Fibroblast of skin of left biceps (primary cell): ENCODE measurements around the gene SCGB3A1.

Experiments used
- DNase-seq, 2 experiments: peaks; one replicate each; pipeline ENCODE4 v3.0.0-alpha.2; 2013; ENCODE audit warnings: low read depth in 2 of 2

Gene SCGB3A1

GRCh38 chr5:180625791-180626660, 34.7 kb upstream of the SCGB3A1 start:
- DNase-seq: no peak

DNA sequence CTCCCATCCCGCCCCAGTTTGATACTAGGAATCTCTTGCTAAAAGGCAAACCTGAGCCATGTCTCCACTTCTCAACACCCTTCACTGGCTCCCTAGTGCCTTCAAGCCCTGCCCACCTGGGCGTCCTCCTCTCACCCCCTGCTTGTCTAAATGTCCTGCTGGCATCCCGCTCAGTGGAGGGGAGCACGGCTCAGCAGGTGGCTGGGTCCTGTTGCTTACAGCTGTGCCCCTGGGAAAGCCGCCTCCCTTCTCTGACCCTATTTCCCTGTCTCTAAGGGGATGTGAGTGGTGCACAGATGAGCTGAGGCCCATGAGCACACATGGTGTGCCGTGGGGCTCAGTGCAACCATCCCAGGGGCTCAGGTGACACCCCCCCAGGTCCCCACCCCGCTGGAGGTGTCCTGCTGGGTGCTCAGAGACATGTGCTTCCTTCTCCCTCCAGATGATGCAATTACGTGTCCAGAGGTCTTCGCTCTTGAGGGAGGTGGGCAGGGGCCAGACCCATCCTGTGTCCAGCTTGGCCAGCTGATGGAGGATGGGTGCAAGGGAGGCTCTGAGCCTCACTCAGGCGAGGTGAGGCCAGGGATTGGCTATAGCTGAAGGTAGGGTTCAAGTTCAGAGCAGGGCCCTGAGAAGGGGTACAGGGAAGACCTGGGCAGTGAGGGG, 34.0 kb upstream of the SCGB3A1 start:
- DNase-seq: no peak

DNA sequence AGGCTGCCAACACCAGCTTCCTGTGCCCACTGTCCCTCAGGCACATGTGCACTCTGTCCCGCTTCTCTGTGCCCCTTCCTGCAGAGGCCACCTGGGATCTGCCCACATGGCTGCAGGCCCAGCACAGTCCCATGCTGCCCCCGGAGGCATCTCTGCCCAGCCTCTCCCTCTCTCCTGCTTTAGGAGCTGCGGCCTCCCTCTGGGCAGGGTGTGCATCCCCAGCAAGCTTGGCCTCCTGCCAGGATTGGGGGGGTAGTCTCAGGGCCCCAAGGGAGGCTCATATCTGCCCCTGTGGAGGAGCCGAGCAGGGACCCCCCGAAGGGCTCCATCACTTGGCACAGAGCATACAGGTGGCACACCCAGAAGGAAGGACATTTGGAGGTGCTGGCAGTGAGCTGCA, 33.3 kb upstream of the SCGB3A1 start:
- DNase-seq: no peak

- DNase-seq: no peak
These were observed 32.5 kb upstream of the SCGB3A1 start for GRCh38 chr5:180623844-180624243.

GRCh38 chr5:180623411-180623834, 32.1 kb upstream of the SCGB3A1 start:
- DNase-seq: no peak

DNA sequence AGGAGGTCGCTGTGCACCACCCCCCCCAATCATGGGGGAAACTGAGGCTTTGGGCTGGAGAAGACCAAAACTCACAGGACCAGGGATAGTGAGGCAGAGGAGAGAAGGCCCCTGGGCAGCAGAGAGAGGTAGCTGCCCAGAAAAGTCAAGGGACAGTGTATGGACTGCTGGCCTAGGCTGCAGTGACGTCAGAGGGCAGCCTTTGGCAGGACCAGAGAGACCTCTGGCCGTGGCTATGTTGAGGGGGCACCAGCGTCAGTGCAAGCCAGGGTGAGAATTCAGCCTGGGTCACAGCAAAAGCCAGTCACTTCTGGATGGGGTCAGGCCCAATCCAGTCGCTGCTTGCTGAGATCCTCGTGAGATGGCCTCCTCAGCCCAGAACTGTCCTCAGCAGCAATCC, 31.6 kb upstream of the SCGB3A1 start:
- no peak for DNase-seq

- DNase-seq: no peak
These were observed 30.0 kb upstream of the SCGB3A1 start for GRCh38 chr5:180621311-180621710.

GRCh38 chr5:180620014-180620413, 28.7 kb upstream of the SCGB3A1 start:
- no peak for DNase-seq

- no peak for DNase-seq
These were observed 28.2 kb upstream of the SCGB3A1 start for GRCh38 chr5:180619563-180619915.

DNA sequence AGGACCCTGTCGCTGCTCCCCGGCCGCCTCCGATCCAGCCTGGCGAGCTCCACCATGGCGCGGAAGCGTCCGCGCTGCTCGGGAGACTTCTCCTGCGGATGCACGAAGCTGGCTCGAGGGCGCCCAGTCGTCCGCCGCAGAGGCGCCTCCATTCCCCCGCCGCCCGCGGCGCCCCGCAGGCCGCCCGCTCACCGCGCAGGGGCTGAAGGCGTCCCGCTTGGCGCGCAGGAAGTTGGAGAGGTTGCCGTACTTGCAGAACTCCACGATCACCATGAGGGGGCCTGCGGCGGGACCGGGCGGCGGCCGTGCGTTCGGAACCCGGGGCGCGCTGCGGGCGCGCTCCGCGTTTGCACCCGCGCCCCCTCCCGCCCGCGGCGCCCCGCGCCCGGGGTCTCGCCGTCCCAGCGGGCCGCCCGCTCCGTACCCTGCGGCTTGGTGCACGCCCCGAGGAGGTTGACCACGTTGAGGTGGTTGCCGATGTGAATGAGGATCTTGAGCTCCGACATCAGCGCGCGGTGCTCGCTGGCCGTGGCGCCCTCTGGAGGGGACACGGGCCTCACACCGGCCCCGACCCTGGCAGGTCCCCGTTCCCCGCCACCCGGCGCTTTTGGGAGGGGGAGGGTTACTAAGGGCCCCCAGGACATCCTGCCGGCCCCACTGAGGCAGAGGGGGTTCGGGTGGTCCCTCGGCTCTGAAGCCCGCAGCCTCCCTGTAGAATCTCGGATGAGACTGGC, 27.7 kb upstream of the SCGB3A1 start:
- DNase-seq: peak in 1 of 2 experiments; percentile 11

GRCh38 chr5:180618487-180618828, 27.2 kb upstream of the SCGB3A1 start:
- DNase-seq: no peak

GRCh38 chr5:180613814-180614188, 22.5 kb upstream of the SCGB3A1 start:
- DNase-seq: no peak

DNA sequence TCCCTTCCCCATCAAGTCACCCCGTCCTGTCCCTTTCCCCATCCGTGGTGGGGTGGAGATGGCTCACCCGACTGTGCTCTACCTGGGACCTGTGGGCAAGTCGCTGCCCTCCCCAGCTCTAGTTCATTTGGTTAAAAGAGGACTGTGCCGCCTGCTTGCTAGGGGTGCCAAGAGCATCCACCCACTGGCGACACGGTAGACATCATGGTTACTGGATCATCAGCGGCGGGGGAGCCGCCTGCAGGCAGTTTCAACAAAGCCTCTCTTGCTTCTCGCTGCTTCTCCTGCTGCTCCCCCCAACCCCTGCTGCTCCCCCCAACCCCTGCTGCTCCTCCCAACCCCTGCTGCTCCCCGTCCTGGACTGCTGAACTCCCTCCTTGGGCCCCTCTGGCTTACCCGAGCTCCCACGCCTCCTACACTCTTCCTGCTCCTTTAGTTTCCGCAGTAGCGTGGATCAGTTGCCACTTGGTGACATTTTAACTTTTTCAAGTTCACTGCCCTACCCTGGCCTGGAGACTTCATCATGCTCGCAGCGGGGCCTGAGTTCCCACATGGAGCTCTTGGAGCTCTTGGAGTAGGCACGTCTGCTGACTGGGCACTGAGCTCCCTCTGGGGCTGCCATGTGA, 22.0 kb upstream of the SCGB3A1 start:
- DNase-seq: no peak

GRCh38 chr5:180612683-180613082, 21.4 kb upstream of the SCGB3A1 start:
- DNase-seq: no peak

GRCh38 chr5:180611140-180611850, 20.0 kb upstream of the SCGB3A1 start:
- DNase-seq: no peak

GRCh38 chr5:180609817-180610550, 18.7 kb upstream of the SCGB3A1 start:
- DNase-seq: no peak

- no peak for DNase-seq
These were observed 18.1 kb upstream of the SCGB3A1 start for GRCh38 chr5:180609386-180609785.

DNA sequence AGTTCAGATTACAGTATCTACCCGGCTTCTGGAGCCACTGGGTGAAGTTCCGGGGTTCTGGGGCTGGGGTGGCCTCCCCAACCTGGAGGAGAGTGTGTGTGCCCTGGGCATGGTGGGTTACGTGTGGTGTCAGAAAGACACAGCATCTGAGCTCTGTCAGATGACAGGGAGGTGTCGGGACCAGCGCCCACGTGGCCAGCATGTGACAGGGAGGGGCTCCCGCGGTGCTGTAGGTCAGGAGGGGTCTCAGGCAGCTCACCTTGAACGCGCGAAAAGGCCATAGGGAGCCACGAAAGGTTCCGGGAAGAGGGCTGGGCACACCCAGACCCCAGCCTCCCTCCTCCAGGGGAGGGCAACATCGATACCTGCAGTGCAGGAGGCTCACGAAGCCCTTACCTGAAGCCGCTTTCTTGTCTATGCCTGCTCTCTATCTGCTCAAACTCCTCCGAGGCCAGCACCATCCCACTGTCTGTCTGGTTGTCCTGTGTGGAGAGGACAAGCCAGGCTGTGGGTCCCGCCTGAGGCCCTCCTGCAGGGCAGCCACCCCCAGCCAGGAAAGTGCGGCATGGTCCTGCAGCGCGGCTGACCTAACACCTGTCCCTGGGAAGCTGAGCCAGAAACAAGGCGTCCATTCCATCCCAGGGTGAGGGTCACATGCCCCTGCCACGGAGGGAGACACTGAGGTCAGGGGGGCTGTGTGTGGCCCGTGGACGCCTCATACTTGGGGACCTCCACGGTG, 17.4 kb upstream of the SCGB3A1 start:
- no peak for DNase-seq

- DNase-seq: no peak
These were observed 16.7 kb upstream of the SCGB3A1 start for GRCh38 chr5:180607861-180608571.
